C4-2B (cell line): ENCODE results near the gene ANKRD44.

Experiments
- CTCF ChIP-seq: fragments of 450-650 bp; conservative IDR thresholded peaks from 2 replicates; pipeline ENCODE4 v1.5.1; 2017; ENCODE audit warnings: mild to moderate bottlenecking
- ZFX ChIP-seq: fragments of 450-650 bp; IDR thresholded peaks from 2 replicates; pipeline ENCODE4 v1.6.1; 2017

DNA sequence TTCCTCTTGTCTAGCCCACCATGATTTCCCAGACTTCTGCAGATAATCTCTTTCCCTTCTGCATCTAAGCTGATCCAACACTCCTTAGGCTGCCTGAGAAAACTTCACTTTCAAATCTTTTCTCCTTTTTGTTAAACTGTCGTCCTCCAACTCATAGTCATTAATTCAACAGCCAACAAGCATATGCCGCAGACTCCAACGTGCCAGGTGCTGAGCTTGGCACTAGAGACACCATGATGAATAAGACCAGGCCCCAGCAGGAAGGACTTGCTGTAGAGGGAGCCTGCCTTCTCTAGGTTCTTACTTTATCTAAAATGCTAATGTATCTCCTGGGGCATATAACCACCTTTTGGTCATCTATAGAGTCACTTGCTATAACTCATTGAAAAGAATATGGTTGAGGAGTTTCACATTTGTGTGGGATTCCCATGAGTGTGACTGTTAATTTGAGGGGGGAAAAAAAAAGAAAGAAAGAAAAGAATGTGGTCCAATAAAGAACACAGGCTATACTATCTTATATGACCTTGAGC lies 51.0 kb downstream of the ANKRD44 start:
- TF ChIP-seq CTCF, result no peak
- no peak for TF ChIP-seq ZFX
